DMS153 (cell line): ENCODE results near the gene TRIM61.
"Not testable (repeated sequence)": the region's sequence is repeated elsewhere in the genome, so short reads cannot be mapped to it uniquely, and the experiment has no call there.

ENCODE experiments used
- DNase-seq: peaks from one replicate; lab custom pipeline; 2025; lab: John Stamatoyannopoulos, UW

TRIM61 gene

DNA sequence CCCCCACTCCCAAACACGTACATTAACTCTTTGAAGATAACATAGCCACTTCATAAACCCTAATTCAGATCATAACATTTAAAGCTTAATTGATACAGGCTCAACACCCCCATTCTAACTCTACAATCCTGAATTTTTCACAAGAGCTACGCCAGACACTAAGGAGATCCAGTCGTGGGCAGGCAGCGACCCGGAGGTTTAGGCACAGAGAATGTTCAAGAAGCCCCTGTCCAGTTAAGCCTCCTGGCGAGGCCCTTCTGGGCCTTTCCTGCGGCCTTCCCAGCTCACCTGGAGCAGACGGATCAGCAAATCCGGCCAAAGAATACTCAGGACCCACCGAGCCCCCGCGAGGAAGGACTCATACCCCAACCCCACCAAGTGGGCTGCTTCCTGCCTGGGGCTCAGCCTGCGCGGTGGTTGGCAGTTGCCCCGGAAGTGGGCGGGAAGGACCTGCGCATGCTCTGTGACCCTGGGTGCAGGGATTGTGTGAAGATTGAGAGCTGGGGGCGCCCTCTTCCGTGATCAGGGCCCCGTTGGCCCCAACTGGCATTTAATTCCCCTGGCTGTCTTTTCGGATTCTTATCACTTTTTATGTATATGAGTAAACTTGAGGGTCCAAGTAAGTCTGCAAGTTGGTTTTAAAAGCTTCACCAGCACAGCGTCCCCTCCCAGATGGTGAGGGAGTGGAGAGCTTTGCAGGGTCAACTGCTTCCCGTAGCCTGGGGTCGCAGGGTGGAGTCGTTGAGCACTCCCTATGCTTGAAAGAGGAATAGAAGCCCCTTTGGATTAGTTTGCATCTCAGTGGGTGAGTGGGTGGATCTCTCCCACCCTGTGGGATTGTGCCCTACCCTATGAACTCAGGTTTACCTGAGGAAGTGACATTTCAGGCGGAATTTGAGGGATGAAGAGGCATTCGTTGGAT lies at the start of gene TRIM61:
TSS of gene TRIM61 (minus strand) at position 415 of the 922 bp plus-strand sequence. CDS start 7,655 bp downstream, outside the sequence.
- DNase-seq: no peak

DNA sequence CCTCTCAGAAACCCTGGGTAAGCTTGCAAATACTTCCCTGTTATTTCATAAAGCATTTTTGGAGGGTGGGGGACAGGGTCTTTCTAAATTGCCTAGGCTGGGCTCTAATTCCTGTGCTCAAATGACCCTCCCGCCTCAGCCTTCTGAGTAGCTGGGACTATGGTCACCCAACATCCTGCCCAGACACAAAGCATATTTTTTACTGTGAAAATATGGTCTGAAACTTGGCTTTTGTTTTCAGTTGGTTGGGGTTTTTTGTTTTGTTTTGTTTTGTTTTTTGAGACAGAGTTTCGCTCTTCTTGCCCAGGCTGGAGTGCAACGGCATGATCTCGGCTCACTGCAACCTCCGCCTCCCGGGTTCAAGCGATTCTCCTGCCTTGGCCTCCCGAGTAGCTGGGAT lies 48.3 kb upstream of the TRIM61 start:
- DNase-seq: not testable (repeated sequence)

DNA sequence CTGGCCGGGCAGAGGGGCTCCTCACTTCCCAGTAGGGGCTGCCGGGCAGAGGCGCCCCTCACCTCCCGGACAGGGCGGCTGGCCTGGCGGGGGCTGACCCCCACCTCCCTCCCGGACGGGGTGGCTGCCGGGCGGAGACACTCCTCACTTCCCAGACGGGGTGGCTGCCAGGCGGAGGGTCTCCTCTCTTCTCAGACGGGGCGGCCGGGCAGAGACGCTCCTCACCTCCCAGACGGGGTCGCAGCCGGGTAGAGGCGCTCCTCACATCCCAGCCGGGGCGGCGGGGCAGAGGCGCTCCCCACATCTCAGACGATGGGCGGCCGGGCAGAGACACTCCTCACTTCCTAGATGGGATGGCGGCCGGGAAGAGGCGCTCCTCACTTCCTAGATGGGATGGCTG lies 42.5 kb upstream of the TRIM61 start:
- not testable (repeated sequence) for DNase-seq

DNA sequence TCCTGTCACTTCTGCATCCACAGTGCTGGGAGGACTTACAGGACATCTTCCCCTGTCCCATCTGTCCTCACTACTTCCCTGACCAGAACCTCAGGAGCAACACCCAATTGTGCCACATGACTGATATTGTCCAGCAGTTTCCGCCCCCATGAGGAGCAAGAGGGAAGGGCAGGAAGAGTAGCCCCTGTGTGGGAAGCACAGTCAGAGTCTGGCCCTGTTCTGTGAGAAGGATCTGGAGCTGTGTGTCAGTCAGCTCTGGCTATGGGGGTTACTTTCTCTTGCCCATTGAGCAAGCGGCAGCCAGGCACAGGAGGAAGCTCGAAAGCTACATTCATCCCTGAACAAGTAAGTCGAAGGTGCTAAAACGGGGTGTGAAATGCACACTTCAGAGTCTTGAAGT lies 39.5 kb upstream of the TRIM61 start:
- DNase-seq: no peak

GRCh38 chr4:165013691-165014090 lies 36.2 kb upstream of the TRIM61 start:
- no peak for DNase-seq

GRCh38 chr4:165011403-165011802 lies 33.9 kb upstream of the TRIM61 start:
- DNase-seq: no peak

- DNase-seq: no peak
Observed at GRCh38 chr4:165010991-165011390, 33.5 kb upstream of the TRIM61 start.

- DNase-seq: no peak
Observed at GRCh38 chr4:165010487-165010886, 33.0 kb upstream of the TRIM61 start.

DNA sequence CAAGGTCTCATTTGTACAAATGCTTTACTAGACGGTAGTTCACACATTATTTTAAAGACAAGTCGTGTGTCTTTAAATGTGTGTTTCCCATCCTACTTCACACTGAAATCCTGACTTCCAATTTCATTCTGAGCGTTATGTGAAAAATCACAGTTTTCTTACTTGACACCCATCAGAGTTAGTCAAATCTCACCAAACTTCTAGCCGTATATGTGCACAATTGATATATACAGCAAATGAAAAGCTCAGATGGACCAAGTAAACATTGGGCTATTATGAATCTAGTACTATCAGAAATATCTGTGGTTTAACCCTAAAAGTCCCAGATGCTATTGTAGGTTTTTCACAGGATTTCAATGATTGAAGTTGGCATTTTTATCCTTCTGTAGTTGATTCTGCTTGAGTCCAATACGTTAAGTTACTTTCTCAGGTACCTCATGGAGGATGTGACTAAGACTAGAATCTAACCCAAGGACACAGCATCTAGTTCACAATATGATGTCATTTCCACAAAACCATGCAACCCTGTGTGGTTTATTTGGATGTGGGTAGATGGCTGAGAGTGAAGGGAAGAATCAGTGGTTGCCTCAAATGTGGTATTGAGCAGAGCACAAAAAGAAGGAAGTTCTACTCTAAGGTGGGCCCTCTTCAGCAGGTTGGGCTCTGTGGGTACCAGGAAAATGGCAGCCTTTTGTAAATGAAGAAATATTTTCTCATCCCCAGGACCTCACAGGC lies 32.2 kb upstream of the TRIM61 start:
- no peak for DNase-seq

- no peak for DNase-seq
Observed at GRCh38 chr4:165006886-165007285, 29.4 kb upstream of the TRIM61 start.

- no peak for DNase-seq
Observed at GRCh38 chr4:165006456-165006855, 29.0 kb upstream of the TRIM61 start.

- DNase-seq: no peak
Observed at GRCh38 chr4:165005352-165005925, 28.0 kb upstream of the TRIM61 start.

- not testable (repeated sequence) for DNase-seq
Observed at GRCh38 chr4:165001957-165002356, 24.5 kb upstream of the TRIM61 start.

GRCh38 chr4:164998526-164999080 lies 21.1 kb upstream of the TRIM61 start:
- DNase-seq: not testable (repeated sequence)

DNA sequence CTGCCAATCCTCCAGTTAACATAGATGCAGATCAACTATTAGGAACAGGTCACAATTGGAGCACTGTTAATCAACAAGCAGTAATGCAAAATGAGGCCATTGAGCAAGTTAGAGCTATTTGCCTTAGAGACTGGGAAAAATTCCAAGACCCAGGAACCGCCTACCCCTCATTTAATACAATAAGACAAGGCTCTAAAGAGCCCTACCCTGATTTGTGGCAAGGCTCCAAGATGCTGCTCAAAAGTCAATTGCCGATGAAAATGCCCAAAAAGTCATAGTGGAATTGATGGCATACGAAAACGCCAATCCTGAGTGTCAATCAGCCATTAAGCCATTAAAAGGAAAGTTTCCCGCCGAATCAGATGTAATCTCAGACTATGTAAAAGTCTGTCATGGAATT lies 20.5 kb upstream of the TRIM61 start:
- no peak for DNase-seq

DNA sequence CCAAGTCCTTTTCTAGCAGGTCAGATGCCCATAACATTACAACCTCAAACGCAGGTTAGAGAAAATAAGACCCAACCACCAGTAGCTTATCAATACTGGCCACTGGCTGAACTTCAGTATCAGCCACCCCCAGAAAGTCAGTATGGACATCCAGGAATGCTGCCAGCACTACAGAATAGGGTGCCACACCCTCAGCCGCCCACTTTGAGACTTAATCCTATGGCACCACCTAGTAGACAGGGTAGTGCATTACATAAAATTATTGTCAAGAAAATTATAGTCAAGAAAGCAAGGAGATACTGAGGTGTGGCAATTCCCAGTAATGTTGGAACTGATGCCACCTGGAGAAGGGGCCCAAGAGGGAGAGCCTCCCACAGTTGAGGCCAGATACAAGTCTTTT lies 19.9 kb upstream of the TRIM61 start:
- DNase-seq: no peak

DNA sequence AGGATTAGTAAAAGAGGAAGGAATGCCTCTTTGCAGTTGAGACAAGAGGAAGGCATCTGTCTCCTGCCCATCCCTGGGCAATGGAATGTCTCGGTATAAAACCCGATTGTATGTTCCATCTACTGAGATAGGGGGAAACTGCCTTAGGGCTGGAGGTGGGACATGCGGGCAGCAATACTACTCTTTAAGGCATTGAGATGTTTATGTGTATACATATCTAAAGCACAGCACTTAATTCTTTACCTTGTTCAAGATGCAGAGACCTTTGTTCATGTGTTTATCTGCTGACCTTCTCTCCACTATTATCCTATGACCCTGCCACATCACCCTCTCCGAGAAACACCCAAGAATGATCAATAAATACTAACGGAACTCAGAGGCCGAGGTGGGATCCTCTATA lies 18.7 kb upstream of the TRIM61 start:
- DNase-seq: not testable (repeated sequence)

DNA sequence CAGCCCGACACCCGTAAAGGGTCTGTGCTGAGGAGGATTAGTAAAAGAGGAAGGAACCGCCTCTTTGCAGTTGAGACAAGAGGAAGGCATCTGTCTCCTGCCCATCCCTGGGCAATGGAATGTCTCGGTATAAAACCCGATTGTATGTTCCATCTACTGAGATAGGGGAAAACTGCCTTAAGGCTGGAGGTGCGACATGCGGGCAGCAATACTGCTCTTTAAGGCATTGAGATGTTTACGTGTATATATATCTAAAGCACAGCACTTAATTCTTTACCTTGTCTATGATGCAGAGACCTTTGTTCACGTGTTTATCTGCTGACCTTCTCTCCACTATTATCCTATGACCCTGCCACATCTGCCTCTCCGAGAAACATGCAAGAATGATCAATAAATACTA lies 13.3 kb upstream of the TRIM61 start:
- not testable (repeated sequence) for DNase-seq

DNA sequence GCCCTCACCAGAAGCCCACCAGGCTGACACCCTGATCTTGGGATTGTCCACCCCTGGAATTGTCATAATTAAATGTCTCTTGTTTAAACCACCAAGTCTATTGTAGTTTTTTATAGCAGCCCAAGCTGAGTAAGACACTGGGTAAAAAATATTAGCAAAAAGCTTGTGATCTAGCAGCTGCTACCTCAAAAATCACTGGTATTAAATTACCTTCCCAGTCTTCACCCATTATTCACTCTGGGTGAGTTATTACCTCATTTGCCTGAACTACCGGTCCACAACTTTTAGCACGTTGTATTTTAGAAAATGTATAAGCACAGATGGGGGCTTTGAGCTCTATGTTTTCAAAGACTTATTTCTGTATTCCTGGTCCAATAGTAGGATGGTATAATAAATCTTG lies 12.0 kb upstream of the TRIM61 start:
- no peak for DNase-seq

DNA sequence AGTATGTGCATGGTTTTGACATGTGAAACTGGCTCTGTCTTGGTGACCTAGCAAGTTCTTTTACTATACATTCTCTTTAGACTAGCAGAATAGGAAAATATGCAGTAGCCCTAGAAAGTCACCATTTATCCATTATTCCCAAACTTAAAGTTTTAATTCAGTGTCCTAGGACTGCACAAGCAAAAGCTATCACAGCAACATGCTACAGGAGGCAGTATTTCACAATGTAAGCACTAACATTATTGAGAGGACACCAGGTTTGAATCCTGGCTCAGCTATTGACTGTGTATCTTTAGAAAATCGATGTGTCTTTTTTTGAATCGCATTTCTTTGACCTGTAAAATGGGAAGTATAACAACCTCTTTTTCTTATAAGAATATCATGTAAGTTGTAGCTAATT lies 5.5 kb downstream of the TRIM61 start:
- not testable (repeated sequence) for DNase-seq

GRCh38 chr4:164959896-164960295 lies 17.6 kb downstream of the TRIM61 start:
- DNase-seq: no peak

GRCh38 chr4:164959421-164959820 lies 18.0 kb downstream of the TRIM61 start:
- DNase-seq: not testable (repeated sequence)
